Measurements from ENCODE around the gene ZBTB20. TPM values are rescaled to one million over a fixed set of nuclear protein-coding genes. Genes with fewer than 3 reads are reported as not detected.

The ZBTB20 gene
- total RNA-seq, 1 donor from 2014 or later: 23.5 TPM

GRCh38 chr3:114307222-114307830 lies 839.8 kb downstream of the ZBTB20 start:
- Histone ChIP-seq H3K36me3 (ENCODE audit: control insufficient read depth in 3 of 3, insufficient read depth in 3 of 3, low read length in 3 of 3) (no peaks in the 10 kb centered on the region), H3K9me3 (ENCODE audit: control insufficient read depth in 3 of 3, low read length in 3 of 3) (no peaks in the 10 kb centered on the region), H3K4me3 (ENCODE audit: low read length in 3 of 3) (no peak overlapping the region), H3K27me3 (ENCODE audit: control insufficient read depth in 3 of 3, insufficient read depth in 3 of 3, low read length in 3 of 3) (no peaks in the 10 kb centered on the region), H3K9ac (ENCODE audit: low read depth in 1 of 3, low read length in 3 of 3) (no peak overlapping the region), H3K27ac (ENCODE audit: low read depth, low read length) (no peak overlapping the region), H3K4me1 (ENCODE audit: control insufficient read depth in 3 of 3, insufficient read depth in 3 of 3, low read length in 3 of 3) (no peaks in the 10 kb centered on the region)

DNA sequence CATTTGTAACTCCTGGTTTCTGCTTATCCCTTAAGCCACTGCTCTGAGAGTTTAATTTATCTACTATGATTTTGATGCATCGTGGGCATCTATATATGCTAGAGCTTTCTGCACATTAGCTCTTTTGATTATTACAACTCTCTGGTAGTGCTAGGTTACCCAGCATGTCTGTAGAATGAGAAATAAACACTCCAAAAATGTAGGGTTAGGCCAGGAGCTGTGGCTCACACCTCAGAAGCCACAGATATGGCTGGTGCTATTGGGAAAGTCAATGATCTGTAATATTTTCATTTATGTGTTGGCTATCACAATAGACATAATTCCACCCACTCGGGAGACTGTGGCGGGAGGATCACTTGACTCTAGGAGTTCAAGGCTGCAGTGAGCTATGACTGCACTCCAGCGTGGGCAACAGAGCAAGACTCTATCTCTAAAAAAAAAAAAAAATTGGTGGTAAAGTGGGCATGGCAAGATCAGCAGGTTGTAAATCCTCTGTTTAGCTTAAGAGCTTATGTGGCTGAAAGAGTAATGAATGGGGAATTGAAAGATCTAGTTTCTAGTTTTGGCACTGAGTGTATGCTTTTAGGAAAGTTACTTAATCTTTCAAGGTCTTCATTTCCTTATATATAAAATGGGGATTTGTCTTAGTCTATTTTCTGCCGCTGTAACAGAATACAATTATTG lies 847.0 kb downstream of the ZBTB20 start:
- no peak overlapping the region for H3K27ac ChIP-seq (ENCODE audit: low read depth, low read length)
- no peaks in the 10 kb centered on the region for H3K27me3 ChIP-seq (ENCODE audit: control insufficient read depth in 3 of 3, insufficient read depth in 3 of 3, low read length in 3 of 3)
- no peaks in the 10 kb centered on the region for H3K9me3 ChIP-seq (ENCODE audit: control insufficient read depth in 3 of 3, low read length in 3 of 3)
- no peaks in the 10 kb centered on the region for H3K36me3 ChIP-seq (ENCODE audit: control insufficient read depth in 3 of 3, insufficient read depth in 3 of 3, low read length in 3 of 3)
- no peak overlapping the region for H3K4me3 ChIP-seq (ENCODE audit: low read length in 3 of 3)
- H3K4me1 ChIP-seq (ENCODE audit: control insufficient read depth in 3 of 3, insufficient read depth in 3 of 3, low read length in 3 of 3): no peaks in the 10 kb centered on the region
- H3K9ac ChIP-seq (ENCODE audit: low read depth in 1 of 3, low read length in 3 of 3): no peak overlapping the region

GRCh38 chr3:114299421-114299820 lies 847.7 kb downstream of the ZBTB20 start:
- H3K27me3 ChIP-seq (ENCODE audit: control insufficient read depth in 3 of 3, insufficient read depth in 3 of 3, low read length in 3 of 3): no peaks in the 10 kb centered on the region
- H3K9ac ChIP-seq (ENCODE audit: low read depth in 1 of 3, low read length in 3 of 3): no peak overlapping the region
- no peaks in the 10 kb centered on the region for H3K9me3 ChIP-seq (ENCODE audit: control insufficient read depth in 3 of 3, low read length in 3 of 3)
- no peak overlapping the region for H3K4me3 ChIP-seq (ENCODE audit: low read length in 3 of 3)
- no peaks in the 10 kb centered on the region for H3K4me1 ChIP-seq (ENCODE audit: control insufficient read depth in 3 of 3, insufficient read depth in 3 of 3, low read length in 3 of 3)
- H3K27ac ChIP-seq (ENCODE audit: low read depth, low read length): no peak overlapping the region
- H3K36me3 ChIP-seq (ENCODE audit: control insufficient read depth in 3 of 3, insufficient read depth in 3 of 3, low read length in 3 of 3): no peaks in the 10 kb centered on the region

DNA sequence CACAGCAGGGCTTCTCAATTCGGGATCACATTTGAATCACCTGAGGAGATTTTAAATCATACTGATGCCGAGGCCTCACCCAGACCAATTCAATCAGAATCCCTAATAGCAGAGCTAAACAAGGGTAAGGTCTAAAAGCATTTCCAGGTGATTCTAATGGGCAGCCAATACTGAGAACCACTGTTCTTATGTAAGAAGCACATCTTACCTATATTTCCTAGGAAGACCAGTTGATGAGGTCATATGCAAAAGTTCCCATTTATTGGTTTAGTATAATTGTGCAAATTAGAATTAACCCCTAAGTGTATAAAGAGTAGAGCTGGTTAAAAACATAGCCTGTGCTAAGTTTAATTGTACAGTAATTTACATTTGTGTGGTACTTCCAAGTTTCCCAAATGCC lies 851.1 kb downstream of the ZBTB20 start:
- Histone ChIP-seq H3K9ac (ENCODE audit: low read depth in 1 of 3, low read length in 3 of 3) (no peak overlapping the region), H3K4me3 (ENCODE audit: low read length in 3 of 3) (no peak overlapping the region), H3K27me3 (ENCODE audit: control insufficient read depth in 3 of 3, insufficient read depth in 3 of 3, low read length in 3 of 3) (no peaks in the 10 kb centered on the region), H3K27ac (ENCODE audit: low read depth, low read length) (no peak overlapping the region), H3K9me3 (ENCODE audit: control insufficient read depth in 3 of 3, low read length in 3 of 3) (no peaks in the 10 kb centered on the region), H3K36me3 (ENCODE audit: control insufficient read depth in 3 of 3, insufficient read depth in 3 of 3, low read length in 3 of 3) (no peaks in the 10 kb centered on the region), H3K4me1 (ENCODE audit: control insufficient read depth in 3 of 3, insufficient read depth in 3 of 3, low read length in 3 of 3) (no peaks in the 10 kb centered on the region)

GRCh38 chr3:114294940-114295480 lies 852.1 kb downstream of the ZBTB20 start:
- Histone ChIP-seq H3K9ac (ENCODE audit: low read depth in 1 of 3, low read length in 3 of 3) (no peak overlapping the region), H3K4me1 (ENCODE audit: control insufficient read depth in 3 of 3, insufficient read depth in 3 of 3, low read length in 3 of 3) (no peaks in the 10 kb centered on the region), H3K36me3 (ENCODE audit: control insufficient read depth in 3 of 3, insufficient read depth in 3 of 3, low read length in 3 of 3) (no peaks in the 10 kb centered on the region), H3K4me3 (ENCODE audit: low read length in 3 of 3) (no peak overlapping the region), H3K27me3 (ENCODE audit: control insufficient read depth in 3 of 3, insufficient read depth in 3 of 3, low read length in 3 of 3) (no peaks in the 10 kb centered on the region), H3K27ac (ENCODE audit: low read depth, low read length) (no peak overlapping the region), H3K9me3 (ENCODE audit: control insufficient read depth in 3 of 3, low read length in 3 of 3) (no peaks in the 10 kb centered on the region)

- Histone ChIP-seq H3K9me3 (ENCODE audit: control insufficient read depth in 3 of 3, low read length in 3 of 3) (no peaks in the 10 kb centered on the region), H3K4me1 (ENCODE audit: control insufficient read depth in 3 of 3, insufficient read depth in 3 of 3, low read length in 3 of 3) (no peaks in the 10 kb centered on the region), H3K36me3 (ENCODE audit: control insufficient read depth in 3 of 3, insufficient read depth in 3 of 3, low read length in 3 of 3) (no peaks in the 10 kb centered on the region), H3K27me3 (ENCODE audit: control insufficient read depth in 3 of 3, insufficient read depth in 3 of 3, low read length in 3 of 3) (no peaks in the 10 kb centered on the region), H3K4me3 (ENCODE audit: low read length in 3 of 3) (no peak within 1 kb of the TSS), H3K27ac (ENCODE audit: low read depth, low read length) (no peak within 1 kb of the TSS), H3K9ac (ENCODE audit: low read depth in 1 of 3, low read length in 3 of 3) (no peak within 1 kb of the TSS)
Observed at GRCh38 chr3:114293838-114294535, 853.1 kb downstream of the ZBTB20 start, which contains the start of gene TIGIT. Gene TIGIT, plus strand, starts transcription at chr3:114294028. Its CDS starts 34 bp downstream, at chr3:114294062.

DNA sequence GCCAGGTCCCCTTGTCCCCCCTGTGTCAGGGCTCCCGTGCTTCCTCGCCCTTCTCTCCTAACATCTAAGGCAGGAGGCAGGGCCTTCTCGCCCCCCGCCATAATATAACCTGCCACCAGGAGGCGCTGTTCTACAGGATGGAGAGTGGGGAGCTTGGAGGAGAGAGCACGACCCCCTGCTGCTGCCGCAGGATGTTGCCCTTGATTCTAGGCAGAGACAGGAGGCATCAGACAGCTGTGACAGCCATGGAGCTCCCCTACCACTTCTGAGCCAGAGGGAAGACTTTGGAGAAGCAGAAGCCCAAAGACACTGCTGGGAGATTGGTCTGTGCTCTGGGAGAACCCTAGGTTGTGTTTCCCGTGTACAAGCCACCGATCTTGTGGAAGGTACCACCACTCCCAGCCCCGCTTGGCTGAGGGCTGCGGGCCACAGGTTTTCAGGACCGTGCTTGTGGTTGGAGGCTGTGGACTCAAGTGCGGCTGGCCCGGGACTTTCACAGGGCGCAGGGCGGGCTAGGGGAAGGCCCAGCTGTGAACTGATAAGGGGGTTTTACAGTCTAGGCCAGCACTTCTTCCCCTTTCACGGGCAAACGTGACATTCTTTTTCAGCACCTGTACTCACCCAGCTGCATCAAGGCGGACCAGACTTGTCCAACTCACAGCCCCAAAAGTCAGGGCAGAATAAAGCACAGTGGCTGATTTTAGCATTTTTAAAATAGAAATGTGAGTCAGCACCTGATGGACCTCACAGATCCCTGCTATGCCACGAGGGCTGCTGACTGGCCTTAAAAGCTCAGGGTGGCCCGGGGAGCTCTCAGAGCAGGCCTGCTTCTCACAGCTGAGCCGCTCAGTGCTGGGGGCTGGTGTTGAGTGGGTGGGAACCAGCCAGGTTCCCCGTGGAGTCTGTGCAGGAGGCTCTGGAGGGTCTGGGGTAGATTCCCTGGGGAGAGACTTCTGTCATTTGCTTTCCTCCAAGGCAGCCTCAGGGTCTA lies 855.9 kb downstream of the ZBTB20 start:
- Histone ChIP-seq H3K4me1 (ENCODE audit: control insufficient read depth in 3 of 3, insufficient read depth in 3 of 3, low read length in 3 of 3) (no peaks in the 10 kb centered on the region), H3K36me3 (ENCODE audit: control insufficient read depth in 3 of 3, insufficient read depth in 3 of 3, low read length in 3 of 3) (no peaks in the 10 kb centered on the region), H3K27me3 (ENCODE audit: control insufficient read depth in 3 of 3, insufficient read depth in 3 of 3, low read length in 3 of 3) (no peaks in the 10 kb centered on the region), H3K4me3 (ENCODE audit: low read length in 3 of 3) (no peak overlapping the region), H3K9ac (ENCODE audit: low read depth in 1 of 3, low read length in 3 of 3) (no peak overlapping the region), H3K9me3 (ENCODE audit: control insufficient read depth in 3 of 3, low read length in 3 of 3) (no peaks in the 10 kb centered on the region), H3K27ac (ENCODE audit: low read depth, low read length) (no peak overlapping the region)

GRCh38 chr3:114286266-114286665 lies 860.8 kb downstream of the ZBTB20 start:
- Histone ChIP-seq H3K9ac (ENCODE audit: low read depth in 1 of 3, low read length in 3 of 3) (no peak overlapping the region), H3K4me3 (ENCODE audit: low read length in 3 of 3) (no peak overlapping the region), H3K27me3 (ENCODE audit: control insufficient read depth in 3 of 3, insufficient read depth in 3 of 3, low read length in 3 of 3) (no peaks in the 10 kb centered on the region), H3K36me3 (ENCODE audit: control insufficient read depth in 3 of 3, insufficient read depth in 3 of 3, low read length in 3 of 3) (no peaks in the 10 kb centered on the region), H3K9me3 (ENCODE audit: control insufficient read depth in 3 of 3, low read length in 3 of 3) (no peaks in the 10 kb centered on the region), H3K27ac (ENCODE audit: low read depth, low read length) (no peak overlapping the region), H3K4me1 (ENCODE audit: control insufficient read depth in 3 of 3, insufficient read depth in 3 of 3, low read length in 3 of 3) (no peaks in the 10 kb centered on the region)

DNA sequence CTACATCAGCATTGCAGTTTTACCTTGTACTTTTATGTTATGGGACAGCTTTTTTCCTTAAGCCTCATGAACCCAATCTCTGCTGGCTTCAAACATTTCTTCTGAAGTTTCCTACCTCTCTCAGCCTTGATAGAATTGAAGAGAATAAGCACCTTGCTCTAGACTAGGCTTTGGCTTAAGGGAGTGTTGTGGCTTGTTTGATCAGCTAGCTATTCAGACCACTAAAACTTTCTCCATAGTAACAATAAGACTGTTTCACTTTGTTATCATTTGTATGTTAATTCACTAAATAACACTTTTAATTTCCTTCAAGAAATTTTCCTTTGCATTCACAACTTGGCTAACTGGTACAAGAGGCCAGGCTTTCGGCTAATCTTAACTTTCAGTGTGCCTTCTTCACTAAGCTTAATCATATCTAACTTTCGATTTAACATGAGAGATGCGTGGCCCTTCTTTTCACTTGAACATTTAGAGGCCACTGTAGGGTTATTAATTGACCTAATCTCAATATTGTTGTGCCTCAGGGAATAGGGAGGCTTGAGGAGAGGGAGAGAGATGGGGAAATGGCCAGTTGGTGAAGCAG lies 861.3 kb downstream of the ZBTB20 start:
- H3K27ac ChIP-seq (ENCODE audit: low read depth, low read length): no peak overlapping the region
- H3K4me1 ChIP-seq (ENCODE audit: control insufficient read depth in 3 of 3, insufficient read depth in 3 of 3, low read length in 3 of 3): no peaks in the 10 kb centered on the region
- no peaks in the 10 kb centered on the region for H3K9me3 ChIP-seq (ENCODE audit: control insufficient read depth in 3 of 3, low read length in 3 of 3)
- no peak overlapping the region for H3K9ac ChIP-seq (ENCODE audit: low read depth in 1 of 3, low read length in 3 of 3)
- H3K4me3 ChIP-seq (ENCODE audit: low read length in 3 of 3): no peak overlapping the region
- H3K36me3 ChIP-seq (ENCODE audit: control insufficient read depth in 3 of 3, insufficient read depth in 3 of 3, low read length in 3 of 3): no peaks in the 10 kb centered on the region
- no peaks in the 10 kb centered on the region for H3K27me3 ChIP-seq (ENCODE audit: control insufficient read depth in 3 of 3, insufficient read depth in 3 of 3, low read length in 3 of 3)
